NCI-H187 (cell line): ENCODE results near the gene KANK3.
A peak's percentile ranks its signal among the peaks of the same experiment; 100 is the strongest.
"Not testable (repeated sequence)": the region's sequence is repeated elsewhere in the genome, so short reads cannot be mapped to it uniquely, and the experiment has no call there.

ENCODE experiments used
- DNase-seq, 2 experiments: peaks; one replicate each; lab custom pipeline; 2025; lab: John Stamatoyannopoulos, UW

KANK3 gene

GRCh38 chr19:8342684-8343482 lies at the start of gene KANK3:
KANK3 (minus strand) TSS chr19:8343262; CDS start chr19:8337828, 5,434 bp downstream.
- peak; percentile 7 to 52 for DNase-seq

- DNase-seq = no peak
These were observed 49.0 kb upstream of the KANK3 start for GRCh38 chr19:8392017-8392591.

DNA sequence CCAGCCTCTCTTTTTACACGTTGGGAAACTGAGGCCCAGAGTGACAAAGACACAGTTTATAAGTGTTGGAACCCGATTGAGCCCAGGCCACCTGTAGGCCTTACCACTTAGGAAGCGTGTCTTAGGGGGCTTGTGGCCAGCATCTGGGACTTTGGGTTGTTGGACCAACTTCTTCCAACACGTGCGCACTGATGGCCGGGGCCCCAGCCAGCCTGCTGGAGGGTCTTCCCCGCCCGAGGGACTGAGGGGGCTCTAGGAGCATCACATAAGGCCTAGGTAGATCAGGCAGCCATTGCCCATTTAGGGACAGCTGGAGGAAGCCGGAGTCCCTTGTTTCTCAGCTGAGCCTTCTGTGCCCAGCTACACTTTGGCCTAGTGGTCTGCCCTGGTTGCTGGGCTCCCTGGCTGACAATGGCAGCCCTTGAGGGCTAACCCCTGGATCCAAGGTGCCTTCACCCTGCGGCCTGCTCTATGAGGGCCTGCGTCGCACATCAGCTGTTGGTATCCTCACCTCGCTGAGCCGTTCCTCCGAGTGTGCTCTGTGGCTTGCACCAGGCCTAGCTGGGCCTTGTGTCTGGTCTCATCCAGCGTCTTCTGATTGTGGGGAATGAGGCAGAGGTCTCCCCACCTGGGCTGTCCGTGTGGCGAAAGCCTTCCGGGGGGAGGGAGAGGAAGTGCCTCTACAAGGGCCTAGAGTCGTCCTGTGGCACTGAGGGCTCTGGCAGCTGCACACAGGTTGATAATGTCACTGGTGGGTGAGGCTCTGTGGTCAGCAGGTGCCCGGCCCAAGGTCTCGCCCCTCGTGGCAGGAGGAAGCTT lies 48.3 kb upstream of the KANK3 start:
- no peak for DNase-seq

DNA sequence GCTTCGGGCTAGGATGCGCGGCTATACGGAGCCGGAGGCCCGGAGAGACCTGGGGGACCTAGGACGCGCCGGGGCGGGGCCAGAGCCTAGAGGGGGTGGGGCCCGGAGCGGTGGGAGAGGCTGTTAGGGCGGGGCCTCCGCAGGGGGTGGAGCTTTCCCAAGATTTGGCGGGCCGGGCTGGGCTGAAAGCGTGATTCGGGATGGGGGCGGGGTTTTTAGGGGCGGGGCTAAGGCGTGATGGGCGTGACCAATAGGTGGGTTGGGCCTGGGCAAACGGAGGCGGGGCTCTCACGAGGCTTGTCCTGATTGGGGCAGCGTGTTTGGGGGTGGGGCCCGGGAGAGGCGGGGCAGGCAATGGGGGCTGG lies 47.5 kb upstream of the KANK3 start:
- DNase-seq = peak; percentile 76 to 80

DNA sequence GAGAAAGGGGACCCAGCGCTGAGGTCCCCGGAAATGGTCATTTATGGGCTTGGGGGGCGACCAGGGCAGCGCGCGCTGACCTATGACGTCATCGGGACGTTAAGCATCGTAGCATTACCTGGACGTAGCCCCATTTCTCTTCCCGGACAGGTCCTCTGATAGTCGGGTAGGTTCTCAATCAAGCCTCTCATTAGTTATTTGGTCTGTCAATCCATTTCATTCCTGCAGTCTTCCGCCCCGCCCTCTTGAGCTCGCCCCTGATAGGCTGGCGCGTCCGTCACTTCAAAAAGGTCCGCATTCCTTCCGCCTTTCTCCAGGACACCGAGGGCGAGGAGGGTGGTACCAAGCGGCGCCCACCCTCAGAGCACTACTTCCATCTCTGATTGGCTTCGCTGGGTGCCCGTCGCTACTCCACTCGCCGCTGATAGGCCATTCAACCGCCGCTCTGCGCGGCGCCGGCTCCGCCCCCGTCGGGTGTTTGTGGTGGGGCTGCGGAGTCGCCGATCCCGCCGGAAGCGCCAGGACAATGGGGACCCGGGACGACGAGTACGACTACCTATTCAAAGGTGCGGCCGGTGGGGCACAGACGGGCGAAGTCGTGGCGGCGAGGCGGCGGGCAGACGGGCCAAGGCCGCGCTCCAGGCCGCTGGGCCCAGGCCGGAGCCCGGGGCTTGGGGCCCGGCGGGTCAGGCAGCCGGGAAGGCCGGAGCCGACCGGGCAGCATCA lies 47.0 kb upstream of the KANK3 start, which contains the start of gene RAB11B:
TSS of gene RAB11B (plus strand) at position 470 of the 726 bp plus-strand sequence. CDS start at position 527, 57 bp downstream.
- DNase-seq = peak; percentile 91 to 94

- no peak for DNase-seq
These were observed 45.5 kb upstream of the KANK3 start for GRCh38 chr19:8388612-8388958.

DNA sequence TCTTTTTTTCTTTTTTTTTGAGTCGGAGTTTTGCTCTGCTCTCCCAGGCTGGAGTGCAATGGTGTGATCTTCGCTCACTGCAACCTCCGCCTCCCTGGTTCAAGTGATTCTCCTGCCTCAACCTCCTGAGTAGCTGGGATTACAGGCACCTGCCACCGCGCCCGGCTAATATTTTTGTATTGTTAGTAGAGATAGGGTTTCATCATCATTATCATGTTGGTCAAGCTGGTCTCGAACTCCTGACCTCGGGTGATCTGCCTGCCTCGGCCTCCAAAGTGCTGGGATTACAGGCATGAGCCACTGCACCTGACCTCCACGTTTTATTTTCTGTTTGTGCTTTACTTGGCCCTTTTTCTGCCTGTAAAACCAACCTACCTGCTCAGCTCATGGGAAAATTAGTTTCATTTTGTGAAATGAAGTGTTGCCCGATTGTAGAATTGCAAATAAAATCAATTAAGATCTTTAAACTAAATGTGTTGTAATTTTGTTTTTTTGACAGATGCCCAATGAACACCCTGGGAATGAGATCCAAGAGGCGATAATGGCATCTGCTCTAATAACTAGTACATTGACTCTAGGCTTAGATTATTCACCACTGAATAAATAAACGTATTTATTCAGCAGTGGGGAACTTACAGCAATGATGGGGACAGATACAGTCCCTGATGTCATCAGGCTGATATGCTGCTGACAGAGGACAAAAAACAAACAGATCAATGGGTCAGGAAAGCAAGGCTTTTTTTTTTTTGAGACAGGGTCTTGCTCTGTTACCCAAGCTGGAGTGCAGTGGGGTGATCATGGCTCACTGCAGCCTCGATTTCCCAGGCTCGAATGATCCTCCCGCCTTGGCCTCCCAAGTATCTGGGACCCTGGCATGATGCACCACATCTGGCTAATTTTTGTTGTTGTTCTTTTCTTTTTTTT lies 44.9 kb upstream of the KANK3 start:
- no peak for DNase-seq

DNA sequence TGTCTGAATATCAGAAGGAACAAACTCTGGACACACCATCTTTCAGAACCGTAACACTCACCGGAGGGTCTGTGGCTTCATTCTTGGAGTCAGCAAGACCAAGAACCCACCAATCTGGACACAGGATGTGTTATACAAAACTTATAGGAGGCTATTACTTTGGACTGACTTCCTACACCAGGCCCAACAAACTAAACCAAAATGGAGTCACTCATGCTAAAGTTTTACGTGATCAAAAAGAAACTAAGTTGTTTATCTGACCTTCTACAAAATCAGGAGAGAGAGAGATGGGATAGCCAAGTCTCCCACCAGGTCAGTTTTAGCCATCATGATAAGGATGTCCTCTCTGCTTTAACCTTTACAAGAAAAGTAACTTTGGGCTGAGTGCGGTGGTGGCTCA lies 43.9 kb upstream of the KANK3 start:
- no peak for DNase-seq

- DNase-seq = not testable (repeated sequence)
These were observed 43.4 kb upstream of the KANK3 start for GRCh38 chr19:8386419-8386818.

DNA sequence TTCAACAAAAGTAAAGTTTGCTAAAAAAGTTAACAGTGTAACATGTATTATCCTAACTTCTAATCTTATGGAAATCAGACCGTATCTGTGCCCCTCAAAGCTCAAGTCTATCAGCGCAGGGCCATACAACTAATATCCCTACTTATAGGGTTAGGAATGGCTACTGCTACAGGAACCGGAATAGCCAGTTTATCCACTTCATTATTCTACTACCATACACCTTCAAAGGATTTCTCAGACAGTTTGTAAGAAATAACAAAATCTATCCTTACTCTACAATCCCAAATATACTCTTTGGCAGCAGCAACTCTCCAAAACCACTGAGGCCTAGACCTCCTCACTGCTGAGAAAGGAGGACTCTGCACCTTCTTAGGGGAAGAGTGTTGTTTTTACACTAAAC lies 42.5 kb upstream of the KANK3 start:
- not testable (repeated sequence) for DNase-seq

DNA sequence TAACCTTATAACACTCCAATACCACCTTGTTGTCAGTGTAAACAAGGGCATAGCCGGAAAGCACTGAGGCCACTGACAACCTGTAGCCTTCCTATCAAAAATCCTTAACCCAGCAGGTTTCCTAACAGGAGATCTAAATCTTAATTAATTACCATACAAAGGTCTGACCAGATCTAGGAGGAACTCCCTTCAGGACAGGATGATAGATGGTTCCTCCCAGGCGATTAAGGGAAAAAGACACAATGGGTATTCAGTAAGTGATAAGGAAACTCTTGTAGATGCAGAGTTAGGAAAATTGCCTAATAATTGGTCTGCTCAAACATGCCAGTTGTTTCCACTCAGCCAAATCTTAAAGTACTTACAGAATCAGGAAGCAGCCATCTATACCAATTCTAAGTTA lies 42.0 kb upstream of the KANK3 start:
- not testable (repeated sequence) for DNase-seq

DNA sequence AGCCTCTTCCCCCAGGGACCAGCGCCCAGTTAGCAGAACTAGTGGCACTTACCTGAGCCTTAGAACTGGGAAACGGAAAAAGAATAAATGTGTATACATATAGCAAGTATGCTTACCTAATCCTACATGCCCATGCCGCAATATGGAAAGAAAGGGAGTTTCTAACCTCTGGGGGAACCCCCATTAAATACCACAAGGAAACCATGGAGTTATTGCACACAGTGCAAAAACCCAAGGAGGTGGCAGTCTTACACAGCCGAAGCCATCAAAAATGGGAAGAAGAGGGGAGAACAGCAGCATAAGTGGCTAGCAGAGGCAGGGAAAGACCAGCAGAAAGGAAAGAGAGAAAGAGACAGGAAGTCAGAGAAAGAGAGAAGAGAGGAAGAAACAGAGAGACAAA lies 41.5 kb upstream of the KANK3 start:
- DNase-seq = not testable (repeated sequence)

DNA sequence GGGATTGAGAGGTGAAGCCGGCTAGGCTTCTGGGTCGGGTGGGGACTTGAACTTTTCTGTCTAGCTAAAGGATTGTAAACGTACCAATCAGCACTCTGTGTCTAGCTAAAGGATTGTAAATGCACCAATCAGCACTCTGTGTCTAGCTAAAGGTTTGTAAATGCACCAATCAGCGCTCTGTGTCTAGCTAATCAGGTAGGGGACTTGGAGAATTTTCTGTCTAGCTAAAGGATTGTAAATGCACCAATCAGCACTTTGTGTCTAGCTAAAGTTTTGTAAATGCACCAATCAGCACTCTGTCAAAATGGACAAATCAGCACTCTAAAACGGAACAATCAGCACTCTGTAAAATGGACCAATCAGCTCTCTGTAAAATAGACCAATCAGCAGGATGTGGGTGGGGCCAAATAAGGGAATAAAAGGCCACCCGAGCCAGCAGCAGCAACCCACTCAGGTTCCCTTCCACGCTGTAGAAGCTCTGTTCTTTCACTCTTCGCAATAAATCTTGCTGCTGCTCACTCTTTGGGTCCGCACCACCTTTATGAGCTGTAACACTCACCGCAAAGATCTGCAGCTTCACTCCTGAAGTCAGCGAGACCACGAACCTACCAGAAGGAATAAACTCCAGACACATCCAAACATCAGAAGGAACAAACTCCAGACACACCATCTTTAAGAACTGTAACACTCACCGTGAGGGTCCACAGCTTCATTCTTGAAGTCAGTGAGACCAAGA lies 36.3 kb upstream of the KANK3 start:
- not testable (repeated sequence) for DNase-seq

DNA sequence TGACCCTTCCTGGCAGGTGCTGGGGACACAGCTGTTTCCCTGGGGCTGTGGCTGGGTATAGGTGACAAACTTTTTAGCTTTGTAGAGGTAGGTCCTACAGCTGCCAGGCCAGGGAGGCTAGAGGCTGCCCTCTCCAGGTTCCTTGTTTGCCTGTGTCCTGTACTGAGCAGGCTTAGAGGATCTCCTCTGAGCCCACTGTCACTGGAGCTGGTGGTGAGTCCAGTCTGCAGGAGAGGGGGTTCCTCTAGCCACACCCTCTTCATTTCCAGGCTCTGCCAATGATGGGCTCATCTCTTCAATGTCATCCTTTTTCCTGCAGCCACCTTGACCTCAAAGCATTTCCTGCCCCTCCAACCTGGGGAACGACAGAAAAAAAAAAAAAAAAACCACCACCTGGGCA lies 34.5 kb upstream of the KANK3 start:
- no peak for DNase-seq

- not testable (repeated sequence) for DNase-seq
These were observed 33.4 kb upstream of the KANK3 start for GRCh38 chr19:8376373-8376974.

- DNase-seq = not testable (repeated sequence)
These were observed 32.7 kb upstream of the KANK3 start for GRCh38 chr19:8375766-8376165.

GRCh38 chr19:8373867-8374813 lies 31.1 kb upstream of the KANK3 start:
- DNase-seq = no peak

- no peak for DNase-seq
These were observed 28.1 kb upstream of the KANK3 start for GRCh38 chr19:8371011-8371804.
